CD14-positive monocyte (primary cell): Measurements from ENCODE around the gene ANKRD33. TPM values are rescaled to one million over a fixed set of nuclear protein-coding genes. Genes with fewer than 3 reads are reported as not detected.

Source experiments
- DNase-seq, 3 donors: peaks; one replicate each; pipeline ENCODE4 v3.0.0-alpha.2; 2011 to 2022
- H2AFZ ChIP-seq: 2 replicates; pipeline ENCODE4 v1.6.0; 2012; ENCODE audit warnings: mild to moderate bottlenecking, low read depth, low read length, inconsistent platforms; ENCODE audit not compliant: insufficient read depth, poor library complexity, severe bottlenecking
- H3K27ac ChIP-seq, 2 donors: 1 replicate in 1 of 2; 2 replicates in 1 of 2; pipeline ENCODE4 v1.5.1; 2012 to 2013; ENCODE audit warnings: low read length in 2 of 2, control low read depth in 1 of 2, inconsistent platforms in 1 of 2, low read depth in 1 of 2, mild to moderate bottlenecking in 1 of 2
- H3K27me3 ChIP-seq, 2 donors: one replicate each; pipeline versions ENCODE4 v1.6.0 to v1.6.1; 2011 to 2013; ENCODE audit warnings: low read length in 2 of 2; ENCODE audit not compliant: control insufficient read depth in 2 of 2, insufficient read depth in 2 of 2
- H3K36me3 ChIP-seq, 2 donors: replicated peaks in 1 of 2; 1 replicate in 1 of 2; 2 replicates in 1 of 2; pipeline versions ENCODE4 v1.5.1 to v1.6.1; 2012 to 2013; ENCODE audit warnings: low read length in 2 of 2, control low read depth in 1 of 2, inconsistent platforms in 1 of 2, mild to moderate bottlenecking in 1 of 2; ENCODE audit not compliant: insufficient read depth in 2 of 2, control insufficient read depth in 1 of 2
- H3K4me1 ChIP-seq, 2 donors: 1 replicate in 1 of 2; 2 replicates in 1 of 2; pipeline versions ENCODE4 v1.5.1 to v1.6.1; 2012 to 2013; ENCODE audit warnings: low read length in 2 of 2, control low read depth in 1 of 2, inconsistent platforms in 1 of 2, mild to moderate bottlenecking in 1 of 2, moderate library complexity in 1 of 2; ENCODE audit not compliant: insufficient read depth in 2 of 2, control insufficient read depth in 1 of 2
- H3K4me2 ChIP-seq: replicated peaks from 2 replicates; pipeline ENCODE3; 2012; ENCODE audit warnings: low read length, moderate library complexity, mild to moderate bottlenecking; ENCODE audit not compliant: poor library complexity, severe bottlenecking; ENCODE audit errors: extremely low read depth
- H3K4me3 ChIP-seq, 3 experiments: fragments of 200-600 bp in 1 of 3; sonication (generic) in 1 of 3; replicated peaks in 1 of 3; 1 replicate in 2 of 3; 2 replicates in 1 of 3; pipeline ENCODE4 v1.5.1; 2011 to 2013; ENCODE audit warnings: low read length in 3 of 3, mild to moderate bottlenecking in 3 of 3, control low read depth in 2 of 3, low read depth in 2 of 3, inconsistent platforms in 1 of 3, moderate library complexity in 1 of 3
- H3K79me2 ChIP-seq: 2 replicates; pipeline ENCODE4 v1.6.0; 2012; ENCODE audit warnings: mild to moderate bottlenecking, control low read depth, inconsistent platforms, low read length, moderate library complexity; ENCODE audit not compliant: insufficient read depth
- H3K9ac ChIP-seq: 2 replicates; pipeline ENCODE4 v1.6.0; 2017; ENCODE audit warnings: low read length, mild to moderate bottlenecking; ENCODE audit not compliant: insufficient read depth, poor library complexity, severe bottlenecking
- H3K9me3 ChIP-seq, 2 donors: replicated peaks in 1 of 2; 1 replicate in 1 of 2; 2 replicates in 1 of 2; pipeline versions ENCODE4 v1.5.1 to v1.6.1; 2012 to 2013; ENCODE audit warnings: low read length in 2 of 2, control low read depth in 1 of 2; ENCODE audit not compliant: control insufficient read depth in 1 of 2, insufficient read depth in 1 of 2
- H4K20me1 ChIP-seq: 2 replicates; pipeline ENCODE4 v1.6.0; 2012; ENCODE audit warnings: mild to moderate bottlenecking, low read length, control low read depth, moderate library complexity; ENCODE audit not compliant: insufficient read depth
- H3K27ac Mint-ChIP-seq, 7 donors: one replicate each; pipeline ENCODE4 v1.8.0; 2020; ENCODE audit warnings: mild to moderate bottlenecking in 7 of 7, mixed read lengths in 7 of 7, moderate library complexity in 6 of 7, inconsistent platforms in 2 of 7
- H3K27me3 Mint-ChIP-seq, 3 donors: one replicate each; pipeline ENCODE4 v1.8.0; 2021 to 2022; ENCODE audit warnings: low read depth in 3 of 3, mild to moderate bottlenecking in 3 of 3, mixed read lengths in 3 of 3, moderate library complexity in 3 of 3, inconsistent platforms in 1 of 3
- H3K36me3 Mint-ChIP-seq, 2 donors: one replicate each; pipeline ENCODE4 v1.8.0; 2020; ENCODE audit warnings: mixed read lengths in 2 of 2, inconsistent platforms in 1 of 2, mild to moderate bottlenecking in 1 of 2
- H3K4me1 Mint-ChIP-seq: one replicate; pipeline ENCODE4 v1.8.0; 2020; ENCODE audit warnings: mild to moderate bottlenecking, mixed read lengths
- H3K4me3 Mint-ChIP-seq, 2 donors: one replicate each; pipeline ENCODE4 v1.8.0; 2020; ENCODE audit warnings: mild to moderate bottlenecking in 2 of 2, mixed read lengths in 2 of 2, moderate library complexity in 1 of 2
- H3K9me3 Mint-ChIP-seq, 7 donors: one replicate each; pipeline ENCODE4 v1.8.0; 2020 to 2022; ENCODE audit warnings: mixed read lengths in 7 of 7, mild to moderate bottlenecking in 6 of 7, moderate library complexity in 6 of 7, inconsistent platforms in 2 of 7
- CTCF ChIP-seq: fragments of 200-600 bp; IDR thresholded peaks from one replicate; pipeline ENCODE4 v1.8.0; 2022; ENCODE audit warnings: antibody characterized with exemption, mild to moderate bottlenecking
- WGBS: methylation state at CpG from one replicate; pipeline ENCODE4 v1.1.5; 2013; ENCODE audit warnings: missing lambda C conversion rate; ENCODE audit not compliant: insufficient coverage; 5-methylcytosine and 5-hydroxymethylcytosine counted together
- intact Hi-C, 2 donors: fragments of 100-400 bp; cut with micrococcal nuclease; formaldehyde crosslinking; loops; one replicate each; pipeline versions ENCODE4 v1.15.0 to v1.15.1; 2023
- polyA plus RNA-seq, 3 donors: library from polyadenylated mRNA; depleted of rRNA in 1 of 3; unstranded in 2 of 3; stranded (reverse) in 1 of 3; fragments of 300-500 nt in 2 of 3; fragments of >200 nt in 1 of 3; fragmentation: Illumina TruSeq in 2 of 3; gene quantifications; 1 replicate in 2 of 3; 2 replicates in 1 of 3; pipeline ENCODE4 v1.2.3, GENCODE V29; 2012 to 2021

ANKRD33 gene
- polyA plus RNA-seq, 3 donors = 0.07 TPM; not detected in 2

- Histone ChIP-seq H3K4me3 (no peak overlapping the region), H3K9ac (no peak overlapping the region), H3K9me3 (no peaks in the 10 kb centered on the region), H3K79me2 (no peaks in the 10 kb centered on the region), H4K20me1 (no peaks in the 10 kb centered on the region), H3K4me1 (peaks cover 34 to 54% of the 10 kb centered on the region in 2 donors), H3K27ac (no peak overlapping the region), H3K4me2 (no peak overlapping the region), H3K36me3 (no peaks in the 10 kb centered on the region), H3K27me3 (peaks cover 8 to 37% of the 10 kb centered on the region in 2 donors), H2AFZ (no peak overlapping the region)
- Mint-ChIP-seq H3K9me3 (peaks cover 0 to 5% (median 0%) of the 10 kb centered on the region in 7 donors), H3K4me3 (peak overlapping the region in 1 of 2 donors; percentile 26), H3K27me3 (peaks cover 37 to 62% (median 55%) of the 10 kb centered on the region in 3 donors), H3K4me1 (peaks cover 38% of the 10 kb centered on the region), H3K36me3 (peaks cover 3 to 4% of the 10 kb centered on the region in 2 donors), H3K27ac (no peak overlapping the region)
- no peak for DNase-seq
- 90% methylated on average over 7 of the region's 7 CpGs for WGBS
- intact Hi-C loops = no loop called here
- TF ChIP-seq CTCF = no peak
Observed at GRCh38 chr12:51845482-51845881, 42.4 kb upstream of the ANKRD33 start.

GRCh38 chr12:51846271-51846691 is 41.6 kb upstream of the ANKRD33 start:
- no peak overlapping the region for H3K9ac ChIP-seq
- no peak overlapping the region for H2AFZ ChIP-seq
- no peak for TF ChIP-seq CTCF
- H3K27me3 Mint-ChIP-seq = peaks cover 37 to 62% (median 52%) of the 10 kb centered on the region in 3 donors
- peaks cover 44% of the 10 kb centered on the region for H3K4me1 Mint-ChIP-seq
- H3K4me1 ChIP-seq = peaks cover 37 to 57% of the 10 kb centered on the region in 2 donors
- intact Hi-C loops = no loop called here
- peak overlapping the region in 1 of 3 experiments; percentile 78 for H3K4me3 ChIP-seq
- peaks cover 8 to 37% of the 10 kb centered on the region in 2 donors for H3K27me3 ChIP-seq
- peak overlapping the region; percentile 78 to 84 for H3K4me3 Mint-ChIP-seq
- no peak overlapping the region for H3K27ac ChIP-seq
- H3K36me3 ChIP-seq = no peaks in the 10 kb centered on the region
- no peaks in the 10 kb centered on the region for H3K79me2 ChIP-seq
- H3K9me3 ChIP-seq = no peaks in the 10 kb centered on the region
- DNase-seq = no peak
- WGBS = 98% methylated on average over 12 of the region's 15 CpGs
- peaks cover 0 to 5% (median 0%) of the 10 kb centered on the region in 7 donors for H3K9me3 Mint-ChIP-seq
- H3K4me2 ChIP-seq = peak overlapping the region; percentile 94
- H3K36me3 Mint-ChIP-seq = peaks cover 3 to 4% of the 10 kb centered on the region in 2 donors
- H3K27ac Mint-ChIP-seq = peak overlapping the region in 2 of 7 donors; percentile 54 to 79
- H4K20me1 ChIP-seq = no peaks in the 10 kb centered on the region
